ENCODE data around the gene PLEK2.
"Not testable (repeated sequence)": the region's sequence is repeated elsewhere in the genome, so short reads cannot be mapped to it uniquely, and the experiment has no call there.

PLEK2 gene

GRCh38 chr14:67416810-67417209, 4.8 kb upstream of the PLEK2 start:
- Histone ChIP-seq H3K4me1 (ENCODE audit: control insufficient read depth, insufficient read depth, low read length, unreplicated experiment) (peaks cover 38% of the 10 kb centered on the region), H3K79me2 (ENCODE audit: control insufficient read depth, insufficient read depth, low read length, unreplicated experiment) (peaks cover 4% of the 10 kb centered on the region), H3K27ac (ENCODE audit: low read depth, low read length) (no peak overlapping the region), H3K4me3 (ENCODE audit: low read depth, low read length) (no peak overlapping the region), H3K27me3 (ENCODE audit: insufficient read depth, low read length) (no peaks in the 10 kb centered on the region), H3K36me3 (ENCODE audit: insufficient read depth, low read length) (no peaks in the 10 kb centered on the region), H2AFZ (ENCODE audit: low read length, unreplicated experiment) (no peak overlapping the region)

DNA sequence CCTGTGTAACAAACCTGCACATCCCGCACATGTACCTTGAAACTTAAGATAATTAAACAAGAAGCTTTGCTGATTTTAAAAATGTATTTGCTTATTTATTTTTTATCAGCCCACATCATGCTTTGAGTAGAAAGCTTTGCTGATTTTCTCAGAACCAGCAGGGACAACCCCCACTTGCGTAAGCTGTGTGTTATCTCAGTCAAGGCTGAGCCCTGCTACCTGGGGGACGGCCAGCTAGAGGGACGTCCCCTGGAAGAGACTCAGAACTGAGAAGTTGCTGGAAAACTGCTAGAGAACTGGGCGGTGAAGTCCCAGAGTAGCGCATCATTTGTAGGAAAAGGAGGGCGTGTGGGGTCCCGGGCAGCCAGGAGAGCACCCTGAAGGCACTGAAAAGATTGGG, 4.1 kb upstream of the PLEK2 start:
- Histone ChIP-seq H3K27ac (ENCODE audit: low read depth, low read length) (no peak overlapping the region), H3K79me2 (ENCODE audit: control insufficient read depth, insufficient read depth, low read length, unreplicated experiment) (peaks cover 8% of the 10 kb centered on the region), H3K4me3 (ENCODE audit: low read depth, low read length) (no peak overlapping the region), H3K27me3 (ENCODE audit: insufficient read depth, low read length) (no peaks in the 10 kb centered on the region), H3K4me1 (ENCODE audit: control insufficient read depth, insufficient read depth, low read length, unreplicated experiment) (peaks cover 38% of the 10 kb centered on the region), H2AFZ (ENCODE audit: low read length, unreplicated experiment) (no peak overlapping the region), H3K36me3 (ENCODE audit: insufficient read depth, low read length) (no peaks in the 10 kb centered on the region)

DNA sequence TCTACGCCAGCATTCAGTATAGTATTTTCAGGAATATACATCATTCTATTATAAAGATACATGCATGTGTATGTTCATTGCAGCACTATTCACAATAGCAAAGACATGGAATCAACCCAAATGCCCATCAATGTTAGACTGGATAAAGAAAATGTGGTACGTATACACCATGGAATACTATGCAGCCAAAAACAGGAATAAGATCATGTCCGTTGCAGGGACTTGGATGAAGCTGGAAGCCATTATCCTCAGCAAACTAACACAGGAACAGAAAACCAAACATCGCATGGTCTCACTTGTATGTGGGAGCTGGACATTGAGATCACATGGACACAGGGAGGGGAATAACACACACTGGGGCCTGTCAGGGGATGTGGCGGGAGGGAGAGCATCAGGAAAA, 3.6 kb upstream of the PLEK2 start:
- not testable (repeated sequence) for H3K4me3 ChIP-seq (ENCODE audit: low read depth, low read length); H3K27ac ChIP-seq (ENCODE audit: low read depth, low read length); H3K79me2 ChIP-seq (ENCODE audit: control insufficient read depth, insufficient read depth, low read length, unreplicated experiment); H3K36me3 ChIP-seq (ENCODE audit: insufficient read depth, low read length); H2AFZ ChIP-seq (ENCODE audit: low read length, unreplicated experiment); H3K27me3 ChIP-seq (ENCODE audit: insufficient read depth, low read length)
- H3K4me1 ChIP-seq (ENCODE audit: control insufficient read depth, insufficient read depth, low read length, unreplicated experiment): peaks cover 38% of the 10 kb centered on the region

GRCh38 chr14:67413806-67414769, 2.1 kb upstream of the PLEK2 start:
- Histone ChIP-seq H3K27ac (ENCODE audit: low read depth, low read length) (peak overlapping the region; percentile 59), H3K4me1 (ENCODE audit: control insufficient read depth, insufficient read depth, low read length, unreplicated experiment) (peaks cover 36% of the 10 kb centered on the region), H3K4me3 (ENCODE audit: low read depth, low read length) (0 out of 2 replicates have a peak overlapping the region, but pooled peaks have one; percentile 13), H3K27me3 (ENCODE audit: insufficient read depth, low read length) (no peaks in the 10 kb centered on the region), H2AFZ (ENCODE audit: low read length, unreplicated experiment) (peak overlapping the region; percentile 62), H3K79me2 (ENCODE audit: control insufficient read depth, insufficient read depth, low read length, unreplicated experiment) (peaks cover 10% of the 10 kb centered on the region), H3K36me3 (ENCODE audit: insufficient read depth, low read length) (no peaks in the 10 kb centered on the region)

GRCh38 chr14:67411370-67411769, 595 bp downstream of the PLEK2 start:
- no peaks in the 10 kb centered on the region for H3K27me3 ChIP-seq (ENCODE audit: insufficient read depth, low read length)
- H2AFZ ChIP-seq (ENCODE audit: low read length, unreplicated experiment): peak overlapping the region; percentile 97
- peaks cover 22% of the 10 kb centered on the region for H3K4me1 ChIP-seq (ENCODE audit: control insufficient read depth, insufficient read depth, low read length, unreplicated experiment)
- no peak overlapping the region for H3K27ac ChIP-seq (ENCODE audit: low read depth, low read length)
- peaks cover 10% of the 10 kb centered on the region for H3K79me2 ChIP-seq (ENCODE audit: control insufficient read depth, insufficient read depth, low read length, unreplicated experiment)
- H3K4me3 ChIP-seq (ENCODE audit: low read depth, low read length): peak overlapping the region; percentile 87
- H3K36me3 ChIP-seq (ENCODE audit: insufficient read depth, low read length): no peaks in the 10 kb centered on the region

- Histone ChIP-seq H3K79me2 (ENCODE audit: control insufficient read depth, insufficient read depth, low read length, unreplicated experiment) (peaks cover 10% of the 10 kb centered on the region), H3K27ac (ENCODE audit: low read depth, low read length) (no peak overlapping the region), H3K27me3 (ENCODE audit: insufficient read depth, low read length) (no peaks in the 10 kb centered on the region), H3K36me3 (ENCODE audit: insufficient read depth, low read length) (no peaks in the 10 kb centered on the region), H2AFZ (ENCODE audit: low read length, unreplicated experiment) (no peak overlapping the region), H3K4me1 (ENCODE audit: control insufficient read depth, insufficient read depth, low read length, unreplicated experiment) (peaks cover 22% of the 10 kb centered on the region), H3K4me3 (ENCODE audit: low read depth, low read length) (no peak overlapping the region; the same call in 1 of the 2 replicates)
Measured at GRCh38 chr14:67410313-67410712, 1.7 kb downstream of the PLEK2 start.

GRCh38 chr14:67409461-67409860, 2.5 kb downstream of the PLEK2 start:
- Histone ChIP-seq H3K27me3 (ENCODE audit: insufficient read depth, low read length) (no peaks in the 10 kb centered on the region), H3K36me3 (ENCODE audit: insufficient read depth, low read length) (no peaks in the 10 kb centered on the region), H3K79me2 (ENCODE audit: control insufficient read depth, insufficient read depth, low read length, unreplicated experiment) (peaks cover 10% of the 10 kb centered on the region), H2AFZ (ENCODE audit: low read length, unreplicated experiment) (no peak overlapping the region), H3K27ac (ENCODE audit: low read depth, low read length) (no peak overlapping the region), H3K4me1 (ENCODE audit: control insufficient read depth, insufficient read depth, low read length, unreplicated experiment) (peaks cover 18% of the 10 kb centered on the region), H3K4me3 (ENCODE audit: low read depth, low read length) (no peak overlapping the region)

- H3K27ac ChIP-seq (ENCODE audit: low read depth, low read length); H2AFZ ChIP-seq (ENCODE audit: low read length, unreplicated experiment); H3K4me1 ChIP-seq (ENCODE audit: control insufficient read depth, insufficient read depth, low read length, unreplicated experiment); H3K79me2 ChIP-seq (ENCODE audit: control insufficient read depth, insufficient read depth, low read length, unreplicated experiment); H3K4me3 ChIP-seq (ENCODE audit: low read depth, low read length); H3K27me3 ChIP-seq (ENCODE audit: insufficient read depth, low read length); H3K36me3 ChIP-seq (ENCODE audit: insufficient read depth, low read length): not testable (repeated sequence)
Measured at GRCh38 chr14:67408122-67408801, 3.7 kb downstream of the PLEK2 start.

DNA sequence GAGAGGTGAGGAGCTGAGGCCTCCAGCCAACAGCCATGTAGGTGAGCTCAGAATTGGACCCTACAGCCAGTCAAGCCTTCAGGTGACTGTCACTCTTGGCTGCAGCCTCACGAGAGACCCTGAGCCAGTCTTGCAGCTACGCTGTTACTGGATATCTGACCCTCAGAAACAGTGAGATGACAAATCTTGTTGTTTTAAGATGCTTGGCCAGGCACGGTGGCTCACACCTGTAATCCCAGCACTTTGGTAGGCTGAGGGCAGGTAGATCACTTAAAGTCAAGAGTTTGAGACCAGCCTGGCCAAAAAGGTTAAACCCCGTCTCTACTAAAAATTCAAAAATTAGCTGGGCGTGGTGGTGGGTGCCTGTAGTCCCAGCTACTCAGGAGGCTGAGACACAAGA, 6.2 kb downstream of the PLEK2 start:
- Histone ChIP-seq H3K36me3 (ENCODE audit: insufficient read depth, low read length) (no peaks in the 10 kb centered on the region), H3K27ac (ENCODE audit: low read depth, low read length) (no peak overlapping the region), H2AFZ (ENCODE audit: low read length, unreplicated experiment) (no peak overlapping the region), H3K4me3 (ENCODE audit: low read depth, low read length) (no peak overlapping the region), H3K4me1 (ENCODE audit: control insufficient read depth, insufficient read depth, low read length, unreplicated experiment) (no peaks in the 10 kb centered on the region), H3K27me3 (ENCODE audit: insufficient read depth, low read length) (no peaks in the 10 kb centered on the region), H3K79me2 (ENCODE audit: control insufficient read depth, insufficient read depth, low read length, unreplicated experiment) (no peaks in the 10 kb centered on the region)

- Histone ChIP-seq H3K79me2 (ENCODE audit: control insufficient read depth, insufficient read depth, low read length, unreplicated experiment) (no peaks in the 10 kb centered on the region), H3K4me1 (ENCODE audit: control insufficient read depth, insufficient read depth, low read length, unreplicated experiment) (peaks cover 7% of the 10 kb centered on the region), H3K36me3 (ENCODE audit: insufficient read depth, low read length) (no peaks in the 10 kb centered on the region), H2AFZ (ENCODE audit: low read length, unreplicated experiment) (no peak overlapping the region), H3K4me3 (ENCODE audit: low read depth, low read length) (no peak overlapping the region), H3K27ac (ENCODE audit: low read depth, low read length) (no peak overlapping the region), H3K27me3 (ENCODE audit: insufficient read depth, low read length) (no peaks in the 10 kb centered on the region)
Measured at GRCh38 chr14:67400434-67400833, 11.5 kb downstream of the PLEK2 start.

DNA sequence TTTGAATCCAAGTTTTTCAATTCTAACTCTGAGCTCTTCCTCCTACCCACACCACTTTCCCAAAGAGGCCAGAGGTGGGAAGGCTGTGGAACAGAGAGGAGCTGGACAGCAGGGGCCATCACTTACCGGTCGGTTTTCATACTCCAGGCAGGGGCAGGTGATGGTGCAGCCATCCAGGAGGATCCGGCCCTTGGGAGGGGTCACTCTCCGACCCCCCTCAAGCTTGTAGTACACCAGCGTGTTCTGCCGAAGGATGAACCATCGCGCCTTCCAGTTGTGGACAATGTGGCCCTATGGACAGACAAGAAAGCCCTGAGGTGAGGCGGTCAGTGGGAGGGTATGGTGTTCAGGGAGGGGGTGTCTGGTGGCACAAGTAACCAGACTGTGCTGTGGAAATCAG, 14.4 kb downstream of the PLEK2 start:
- Histone ChIP-seq H3K27me3 (ENCODE audit: insufficient read depth, low read length) (no peaks in the 10 kb centered on the region), H3K79me2 (ENCODE audit: control insufficient read depth, insufficient read depth, low read length, unreplicated experiment) (no peaks in the 10 kb centered on the region), H3K27ac (ENCODE audit: low read depth, low read length) (no peak overlapping the region), H3K4me1 (ENCODE audit: control insufficient read depth, insufficient read depth, low read length, unreplicated experiment) (peaks cover 7% of the 10 kb centered on the region), H3K36me3 (ENCODE audit: insufficient read depth, low read length) (no peaks in the 10 kb centered on the region), H3K4me3 (ENCODE audit: low read depth, low read length) (no peak overlapping the region), H2AFZ (ENCODE audit: low read length, unreplicated experiment) (no peak overlapping the region)
